Amniotic stem cell (primary cell): ENCODE results near the gene ZKSCAN8.

ENCODE experiments used
- DNase-seq: peaks from one replicate; lab custom pipeline; 2025; lab: John Stamatoyannopoulos, UW

Gene ZKSCAN8

DNA sequence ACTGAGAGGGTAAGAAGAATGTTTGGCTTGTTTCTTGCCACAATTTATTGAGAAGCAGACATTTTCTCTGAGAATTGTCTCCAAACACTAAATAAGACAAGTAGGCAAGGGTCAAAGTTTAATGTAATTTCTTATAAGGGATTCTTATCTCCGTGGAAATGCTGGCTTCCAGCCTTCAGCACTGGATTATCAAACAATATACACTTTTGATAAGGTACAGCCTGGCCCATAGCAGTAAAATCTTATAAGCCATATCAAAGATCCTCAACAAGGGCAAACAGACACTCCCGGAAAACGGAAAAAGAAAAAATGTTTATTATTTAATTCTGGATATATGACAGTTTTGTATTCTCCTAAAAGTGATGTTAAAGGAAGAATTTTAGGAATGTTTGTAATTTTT lies 64.8 kb downstream of the ZKSCAN8 start:
- no peak for DNase-seq

DNA sequence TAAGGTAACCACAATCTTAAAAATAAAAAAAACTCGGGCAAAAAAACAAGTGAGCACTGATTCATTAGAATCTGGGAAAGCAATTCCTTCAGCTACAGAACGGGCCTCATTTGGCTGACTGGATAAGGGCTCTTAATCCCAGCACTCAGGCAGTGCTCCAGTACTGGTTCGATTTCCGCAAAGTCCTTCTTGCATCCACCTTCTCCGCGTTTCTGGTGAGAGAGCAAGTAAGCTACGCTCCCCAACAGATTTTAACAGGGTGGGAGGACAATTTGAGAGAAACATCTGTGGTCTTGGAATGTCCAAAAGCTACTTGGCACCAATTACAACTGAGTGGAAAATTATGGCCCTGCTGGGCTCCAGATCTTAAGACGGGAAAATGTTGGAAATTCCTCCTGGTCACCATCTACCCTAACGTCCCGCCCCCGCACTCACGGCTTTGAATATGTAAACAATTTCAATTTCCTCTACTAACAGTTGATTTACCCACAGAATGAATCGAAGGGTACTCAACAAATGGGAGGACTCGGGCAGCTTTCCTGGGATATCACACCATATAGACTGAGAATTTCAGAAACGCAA lies 65.3 kb downstream of the ZKSCAN8 start:
- no peak for DNase-seq

DNA sequence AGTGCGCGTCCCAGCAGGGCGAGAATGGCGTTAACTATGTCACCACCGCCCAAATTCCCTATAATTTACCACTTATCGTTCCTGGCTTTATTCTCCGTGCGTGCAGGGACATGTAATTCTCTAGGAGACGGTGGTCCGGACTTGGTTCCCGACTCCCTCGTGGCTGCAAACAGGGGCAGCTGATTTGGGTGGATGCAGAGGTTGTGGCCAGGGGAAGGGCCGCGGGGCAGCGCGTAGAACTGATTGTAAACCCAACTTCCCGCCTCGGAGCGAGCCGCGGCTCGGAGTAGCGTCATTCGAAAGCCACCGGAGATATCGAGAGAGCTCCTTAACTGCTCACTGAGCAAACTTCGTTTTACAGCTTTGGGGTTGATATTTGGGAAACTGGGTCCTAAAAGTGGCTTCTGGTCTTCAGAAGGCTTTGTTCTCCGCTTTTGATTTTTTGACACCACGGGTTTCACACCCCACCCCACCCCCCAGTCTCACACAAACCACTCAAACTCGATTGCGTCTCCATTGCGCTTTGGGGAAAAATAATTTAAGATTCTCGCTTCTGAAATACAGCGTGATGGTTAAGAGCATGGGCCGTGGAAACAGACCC lies 65.9 kb downstream of the ZKSCAN8 start:
- DNase-seq: no peak

DNA sequence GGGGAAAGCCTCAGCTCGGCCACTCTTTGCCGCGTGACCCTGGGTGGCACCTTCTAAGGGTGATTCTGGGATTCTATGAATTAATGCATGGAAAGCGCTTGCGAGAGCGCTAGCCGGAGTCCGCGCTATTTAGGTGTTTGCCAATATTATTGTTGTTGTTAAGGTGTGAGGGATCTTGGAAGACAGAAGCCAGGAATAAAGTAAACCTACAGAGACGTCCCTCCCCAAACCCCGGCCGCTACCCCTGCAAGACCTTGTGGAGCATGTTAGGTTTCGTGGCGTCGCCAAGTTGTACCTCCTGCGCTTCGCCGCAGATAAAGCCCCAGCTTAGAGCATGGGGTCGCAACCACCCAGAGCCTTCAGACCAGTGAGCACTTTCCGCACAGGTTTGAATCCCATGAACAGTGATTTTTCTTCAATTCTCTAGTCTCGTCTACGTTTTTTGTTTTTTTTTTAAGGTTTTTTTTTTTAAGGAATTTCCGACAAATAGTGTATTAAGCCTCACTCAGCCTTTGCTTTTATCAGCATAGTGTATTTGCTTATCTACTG lies 66.5 kb downstream of the ZKSCAN8 start:
- no peak for DNase-seq
